ENCODE data around the gene SLC4A7. TPM values are rescaled to one million over a fixed set of nuclear protein-coding genes. Genes with fewer than 3 reads are reported as not detected.

SLC4A7 gene
- total and polyA plus RNA-seq, 10 of the 15 experiments (the other 5 are each of a cell fraction or from before 2014, with no cell fraction given): 4.4 to 41.4 (median 18.3) TPM

GRCh38 chr3:27423463-27423862 is 60.7 kb downstream of the SLC4A7 start:
- CTCF ChIA-PET: interaction anchor here (0.9 kb wide), 1 partner anchor 44 kb away, joined by 3 read pairs; no protein-coding TSS in a partner anchor
- no peak overlapping the region for H2AFZ ChIP-seq (ENCODE audit: control insufficient read depth, low read depth, low read length)
- POLR2A ChIA-PET: no interaction called here
- FAIRE-seq (no peak), DNase-seq (ENCODE audit: low read depth, low spot score) (no peak), ATAC-seq (no peak)
- no peak overlapping the region for H3K9ac ChIP-seq (ENCODE audit: control insufficient read depth, insufficient read depth, low read length)
- H3K36me3 ChIP-seq (ENCODE audit: control insufficient read depth in 2 of 2, insufficient read depth in 2 of 2, low read length in 1 of 2): peaks cover 0 to 8% of the 10 kb centered on the region in 2 experiments; a peak in 2 of 4 replicates
- no peaks in the 10 kb centered on the region for H4K20me1 ChIP-seq (ENCODE audit: control insufficient read depth, insufficient read depth)
- SMC1A ChIA-PET (ENCODE audit: uncharacterized antibody, unreplicated experiment): no interaction called here
- in situ Hi-C loops (cut with MboI): no loop called here
- H3K79me2 ChIP-seq (ENCODE audit: control insufficient read depth, insufficient read depth, low read length): no peaks in the 10 kb centered on the region
- no peak overlapping the region for H3K27ac ChIP-seq (ENCODE audit: control insufficient read depth, insufficient read depth)
- no peaks in the 10 kb centered on the region for H3K4me1 ChIP-seq (ENCODE audit: control insufficient read depth, insufficient read depth, low read length)
- WGBS (ENCODE audit: insufficient coverage, insufficient replicate concordance, low lambda C conversion rate, missing lambda C conversion rate): over 99% methylated on average over 5 of the region's 5 CpGs
- BruUV-seq (replicated peaks): no TSS peak
- no peaks in the 10 kb centered on the region for H3K27me3 ChIP-seq (replicated peaks in 1 of 2; ENCODE audit: control insufficient read depth in 2 of 2, insufficient read depth in 2 of 2, low read length in 1 of 2)
- RAD21 ChIA-PET (ENCODE audit: unreplicated experiment): no interaction called here
- H3K4me3 ChIP-seq: no peak overlapping the region
- H3K4me2 ChIP-seq (ENCODE audit: control insufficient read depth, insufficient read depth): no peak overlapping the region
- no peaks in the 10 kb centered on the region for H3K9me3 ChIP-seq (replicated peaks; ENCODE audit: control insufficient read depth, insufficient read depth, low read length)
- intact Hi-C loops (cut with micrococcal nuclease; ENCODE audit: unreplicated experiment): no loop called here
- TF ChIP-seq YBX1 (IDR thresholded peaks at IDR 0.05) (no peak), TCF3 (IDR thresholded peaks at IDR 0.05; ENCODE audit: borderline replicate concordance, insufficient read depth, low read depth, low read length) (no peak), ZNF274 (IDR thresholded peaks at IDR 0.05; ENCODE audit: insufficient read depth, insufficient read length) (no peak), RELB (IDR thresholded peaks at IDR 0.05; ENCODE audit: low read depth) (no peak), CBX3 (IDR thresholded peaks at IDR 0.05; ENCODE audit: borderline replicate concordance, low read depth) (no peak)
- TF ChIP-seq, protein P1, sequence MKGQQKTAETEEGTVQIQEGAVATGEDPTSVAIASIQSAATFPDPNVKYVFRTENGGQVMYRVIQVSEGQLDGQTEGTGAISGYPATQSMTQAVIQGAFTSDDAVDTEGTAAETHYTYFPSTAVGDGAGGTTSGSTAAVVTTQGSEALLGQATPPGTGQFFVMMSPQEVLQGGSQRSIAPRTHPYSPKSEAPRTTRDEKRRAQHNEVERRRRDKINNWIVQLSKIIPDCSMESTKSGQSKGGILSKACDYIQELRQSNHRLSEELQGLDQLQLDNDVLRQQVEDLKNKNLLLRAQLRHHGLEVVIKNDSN (IDR thresholded peaks at IDR 0.05; ENCODE audit: borderline replicate concordance, extremely low read length, insufficient read depth, low read depth, low read length): no peak
- TF ChIP-seq, protein P2, sequence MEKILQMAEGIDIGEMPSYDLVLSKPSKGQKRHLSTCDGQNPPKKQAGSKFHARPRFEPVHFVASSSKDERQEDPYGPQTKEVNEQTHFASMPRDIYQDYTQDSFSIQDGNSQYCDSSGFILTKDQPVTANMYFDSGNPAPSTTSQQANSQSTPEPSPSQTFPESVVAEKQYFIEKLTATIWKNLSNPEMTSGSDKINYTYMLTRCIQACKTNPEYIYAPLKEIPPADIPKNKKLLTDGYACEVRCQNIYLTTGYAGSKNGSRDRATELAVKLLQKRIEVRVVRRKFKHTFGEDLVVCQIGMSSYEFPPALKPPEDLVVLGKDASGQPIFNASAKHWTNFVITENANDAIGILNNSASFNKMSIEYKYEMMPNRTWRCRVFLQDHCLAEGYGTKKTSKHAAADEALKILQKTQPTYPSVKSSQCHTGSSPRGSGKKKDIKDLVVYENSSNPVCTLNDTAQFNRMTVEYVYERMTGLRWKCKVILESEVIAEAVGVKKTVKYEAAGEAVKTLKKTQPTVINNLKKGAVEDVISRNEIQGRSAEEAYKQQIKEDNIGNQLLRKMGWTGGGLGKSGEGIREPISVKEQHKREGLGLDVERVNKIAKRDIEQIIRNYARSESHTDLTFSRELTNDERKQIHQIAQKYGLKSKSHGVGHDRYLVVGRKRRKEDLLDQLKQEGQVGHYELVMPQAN (conservative IDR thresholded peaks at IDR 0.05): no peak

All from GM12878 (cell line).